GM19193 (cell line): ENCODE measurements around the gene SERPINI1.

Experiments
- POLR2A ChIP-seq: IDR thresholded peaks from 4 replicates; pipeline ENCODE4 v1.6.1; 2011; ENCODE audit not compliant: insufficient read depth, insufficient read length; ENCODE audit errors: extremely low read depth

SERPINI1 gene

GRCh38 chr3:167749728-167750127 lies 14.2 kb downstream of the SERPINI1 start:
- TF ChIP-seq POLR2A: no peak

GRCh38 chr3:167750272-167750971 lies 14.9 kb downstream of the SERPINI1 start:
- no peak for TF ChIP-seq POLR2A

GRCh38 chr3:167754049-167754448 lies 18.5 kb downstream of the SERPINI1 start:
- TF ChIP-seq POLR2A: no peak

- TF ChIP-seq POLR2A: no peak
Measured at GRCh38 chr3:167761302-167761701, 25.8 kb downstream of the SERPINI1 start.

GRCh38 chr3:167762296-167762695 lies 26.8 kb downstream of the SERPINI1 start:
- no peak for TF ChIP-seq POLR2A

- TF ChIP-seq POLR2A: no peak
Measured at GRCh38 chr3:167772992-167773391, 37.5 kb downstream of the SERPINI1 start.

GRCh38 chr3:167773584-167773983 lies 38.1 kb downstream of the SERPINI1 start:
- TF ChIP-seq POLR2A: no peak

- TF ChIP-seq POLR2A: no peak
Measured at GRCh38 chr3:167776066-167776685, 40.7 kb downstream of the SERPINI1 start.

GRCh38 chr3:167777356-167777755 lies 41.8 kb downstream of the SERPINI1 start:
- TF ChIP-seq POLR2A: no peak

GRCh38 chr3:167780214-167780883 lies 44.8 kb downstream of the SERPINI1 start:
- TF ChIP-seq POLR2A: no peak

- no peak for TF ChIP-seq POLR2A
Measured at GRCh38 chr3:167783781-167784180, 48.3 kb downstream of the SERPINI1 start.

GRCh38 chr3:167785790-167786189 lies 50.3 kb downstream of the SERPINI1 start:
- no peak for TF ChIP-seq POLR2A

GRCh38 chr3:167787440-167787839 lies 51.9 kb downstream of the SERPINI1 start:
- no peak for TF ChIP-seq POLR2A

- no peak for TF ChIP-seq POLR2A
Measured at GRCh38 chr3:167798443-167798842, 62.9 kb downstream of the SERPINI1 start.

GRCh38 chr3:167808910-167809309 lies 73.4 kb downstream of the SERPINI1 start:
- no peak for TF ChIP-seq POLR2A

- no peak for TF ChIP-seq POLR2A
Measured at GRCh38 chr3:167810236-167810635, 74.7 kb downstream of the SERPINI1 start.
